Right lobe of liver (tissue), 6 donors: ENCODE data around the gene CHMP2A. TPM values are rescaled to one million over a fixed set of nuclear protein-coding genes. Genes with fewer than 3 reads are reported as not detected.
A peak's percentile ranks its signal among the peaks of the same experiment; 100 is the strongest.
"Not testable (repeated sequence)": the region's sequence is repeated elsewhere in the genome, so short reads cannot be mapped to it uniquely, and the experiment has no call there.

ENCODE experiments used
- ATAC-seq, 4 donors: fragments of 200-7000 bp; cut with Tn5 transposase; one replicate each; pipeline ENCODE4 v1.9.1; 2020; ENCODE audit warnings: mild to moderate bottlenecking in 4 of 4, moderate library complexity in 4 of 4
- DNase-seq, 3 donors: peaks; one replicate each; pipeline ENCODE4 v3.0.0-alpha.2; 2020
- H3K27ac ChIP-seq, 3 donors: fragments of 200-600 bp; one replicate each; pipeline ENCODE4 v1.8.0; 2022
- H3K27me3 ChIP-seq, 2 donors: fragments of 200-600 bp; one replicate each; pipeline ENCODE4 v1.8.0; 2022
- H3K36me3 ChIP-seq, 4 donors: fragments of 200-600 bp; sonication (generic) in 1 of 4; one replicate each; pipeline versions ENCODE4 v1.5.1 to v1.8.0; 2017 to 2022; ENCODE audit warnings: control low read depth in 1 of 4
- H3K4me1 ChIP-seq, 4 donors: fragments of 200-600 bp; sonication (generic) in 1 of 4; one replicate each; pipeline versions ENCODE4 v1.5.1 to v1.8.0; 2017 to 2022; ENCODE audit warnings: control low read depth in 1 of 4
- H3K4me3 ChIP-seq, 3 donors: fragments of 200-600 bp; one replicate each; pipeline ENCODE4 v1.8.0; 2022
- H3K9me3 ChIP-seq, 4 donors: fragments of 200-600 bp; sonication (generic) in 1 of 4; one replicate each; pipeline versions ENCODE4 v1.5.1 to v1.8.0; 2017 to 2022; ENCODE audit warnings: control low read depth in 1 of 4
- POLR2A ChIP-seq: fragments of 450-650 bp; IDR thresholded peaks from one replicate; pipeline ENCODE4 v1.6.1; 2017; ENCODE audit warnings: antibody characterized with exemption, mild to moderate bottlenecking
- WGBS: methylation state at CpG from one replicate; pipeline ENCODE4 v1.1.6; 2018; ENCODE audit warnings: low coverage, low lambda C conversion rate; ENCODE audit not compliant: insufficient coverage; ENCODE audit errors: missing lambda C conversion rate; 5-methylcytosine and 5-hydroxymethylcytosine counted together
- intact Hi-C, 2 donors: fragments of 100-400 bp; cut with DNase I; formaldehyde crosslinking; loops; one replicate each; pipeline versions ENCODE4 v1.11.2 to v1.14.1; 2022
- total RNA-seq, 6 experiments: library from RNA; depleted of rRNA in 2 of 6; stranded (reverse); fragments of >200 nt in 2 of 6; fragmentation: NEBNext Ultra II Directional in 3 of 6; extraction: Animal tissue kit (Norgen Biotek cat#: 25700) in 3 of 6; gene quantifications; one replicate each; pipeline versions ENCODE4 v1.1.0 to v1.2.4, GENCODE V29; 2016 to 2023
- TF ChIP-seq, protein P1 (sequence below), 4 donors: fragments of 200-600 bp in 3 of 4; fragments of 450-650 bp in 1 of 4; IDR thresholded peaks; one replicate each; pipeline versions ENCODE4 v1.5.1 to v1.8.0; 2016 to 2022; ENCODE audit warnings: antibody characterized with exemption in 4 of 4, mild to moderate bottlenecking in 2 of 4
- donor health status: DM: no; HTN: yes; CAD: no.
- donor health status: DM: no; HTN: no; CAD: no.
- donor health status: DM: no; HTN: no; CAD: no.
- donor health status: DM: no; HTN: yes; CAD: no.
- donor health status: DM: no; HTN: yes; CAD: no.

CHMP2A gene
- total RNA-seq, 6 experiments from 2014 or later: 62.1 to 90.9 (median 70.7) TPM

GRCh38 chr19:58578012-58578925, 23.4 kb upstream of the CHMP2A start:
- H3K9me3 ChIP-seq: no peaks in the 10 kb centered on the region
- DNase-seq (peak in 2 of 3 donors; percentile 38 to 43), ATAC-seq (no peak)
- H3K27me3 ChIP-seq: no peaks in the 10 kb centered on the region
- intact Hi-C loops: no loop called here
- peaks cover 0 to 11% (median 0%) of the 10 kb centered on the region in 4 donors for H3K36me3 ChIP-seq
- 93% methylated on average over 8 of the region's 11 CpGs for WGBS
- TF ChIP-seq, protein P1, sequence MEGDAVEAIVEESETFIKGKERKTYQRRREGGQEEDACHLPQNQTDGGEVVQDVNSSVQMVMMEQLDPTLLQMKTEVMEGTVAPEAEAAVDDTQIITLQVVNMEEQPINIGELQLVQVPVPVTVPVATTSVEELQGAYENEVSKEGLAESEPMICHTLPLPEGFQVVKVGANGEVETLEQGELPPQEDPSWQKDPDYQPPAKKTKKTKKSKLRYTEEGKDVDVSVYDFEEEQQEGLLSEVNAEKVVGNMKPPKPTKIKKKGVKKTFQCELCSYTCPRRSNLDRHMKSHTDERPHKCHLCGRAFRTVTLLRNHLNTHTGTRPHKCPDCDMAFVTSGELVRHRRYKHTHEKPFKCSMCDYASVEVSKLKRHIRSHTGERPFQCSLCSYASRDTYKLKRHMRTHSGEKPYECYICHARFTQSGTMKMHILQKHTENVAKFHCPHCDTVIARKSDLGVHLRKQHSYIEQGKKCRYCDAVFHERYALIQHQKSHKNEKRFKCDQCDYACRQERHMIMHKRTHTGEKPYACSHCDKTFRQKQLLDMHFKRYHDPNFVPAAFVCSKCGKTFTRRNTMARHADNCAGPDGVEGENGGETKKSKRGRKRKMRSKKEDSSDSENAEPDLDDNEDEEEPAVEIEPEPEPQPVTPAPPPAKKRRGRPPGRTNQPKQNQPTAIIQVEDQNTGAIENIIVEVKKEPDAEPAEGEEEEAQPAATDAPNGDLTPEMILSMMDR (IDR thresholded peaks at IDR 0.05): no peak
- no peak for TF ChIP-seq POLR2A
- no peak overlapping the region for H3K27ac ChIP-seq
- H3K4me1 ChIP-seq: peaks cover 0 to 11% (median 3%) of the 10 kb centered on the region in 4 donors
- no peak overlapping the region for H3K4me3 ChIP-seq

GRCh38 chr19:58577581-58577980, 22.7 kb upstream of the CHMP2A start:
- H3K27me3 ChIP-seq, ATAC-seq, H3K27ac ChIP-seq, H3K9me3 ChIP-seq, intact Hi-C loops, H3K4me3 ChIP-seq, DNase-seq: not testable (repeated sequence)
- WGBS: no CpG with 5 or more reads among the region's 2 CpGs
- H3K36me3 ChIP-seq: peaks cover 0 to 11% (median 0%) of the 10 kb centered on the region in 4 donors
- peaks cover 0 to 11% (median 3%) of the 10 kb centered on the region in 4 donors for H3K4me1 ChIP-seq

- H3K36me3 ChIP-seq: peaks cover 0 to 5% (median 0%) of the 10 kb centered on the region in 4 donors
Observed at GRCh38 chr19:58575183-58576041, 20.5 kb upstream of the CHMP2A start.

GRCh38 chr19:58573658-58574164, 18.8 kb upstream of the CHMP2A start:
- H3K36me3 ChIP-seq: peaks cover 0 to 5% (median 0%) of the 10 kb centered on the region in 4 donors
- peak overlapping the region; percentile 67 to 75 (median 73) for H3K4me3 ChIP-seq
- DNase-seq: no peak
- WGBS: 1% methylated on average over 20 of the region's 20 CpGs
- no peak for ATAC-seq
- H3K27me3 ChIP-seq: no peaks in the 10 kb centered on the region
- peak overlapping the region; percentile 86 to 96 (median 89) for H3K27ac ChIP-seq
- intact Hi-C loops: no loop called here
- peaks cover 0 to 17% (median 3%) of the 10 kb centered on the region in 4 donors for H3K4me1 ChIP-seq
- no peak for TF ChIP-seq POLR2A
- TF ChIP-seq, protein P1 (IDR thresholded peaks at IDR 0.05): no peak
- H3K9me3 ChIP-seq: no peaks in the 10 kb centered on the region

More at GRCh38 chr19:58575183-58576041, 20.5 kb upstream of the CHMP2A start:
- peaks cover 0 to 17% (median 3%) of the 10 kb centered on the region in 4 donors for H3K4me1 ChIP-seq
- peak; percentile 63 to 74 (median 70) for ATAC-seq
- 1% methylated on average over 24 of the region's 66 CpGs for WGBS
- peak overlapping the region; percentile 82 to 94 (median 83) for H3K4me3 ChIP-seq
- H3K9me3 ChIP-seq: no peaks in the 10 kb centered on the region
- peak; percentile 93 for DNase-seq
- intact Hi-C loops: no loop called here
- TF ChIP-seq POLR2A: peak; percentile 42
- TF ChIP-seq, protein P1 (IDR thresholded peaks at IDR 0.05): no peak
- H3K27me3 ChIP-seq: no peaks in the 10 kb centered on the region
- H3K27ac ChIP-seq: peak overlapping the region; percentile 69 to 82 (median 75)
